ENCODE measurements around the gene FADS3. TPM values are rescaled to one million over a fixed set of nuclear protein-coding genes. Genes with fewer than 3 reads are reported as not detected.

FADS3 gene
- total and polyA plus RNA-seq, 2 of the 13 experiments (the other 11 are each of a cell fraction or from before 2014, with no cell fraction given) = 13.4 to 23.2 TPM

DNA sequence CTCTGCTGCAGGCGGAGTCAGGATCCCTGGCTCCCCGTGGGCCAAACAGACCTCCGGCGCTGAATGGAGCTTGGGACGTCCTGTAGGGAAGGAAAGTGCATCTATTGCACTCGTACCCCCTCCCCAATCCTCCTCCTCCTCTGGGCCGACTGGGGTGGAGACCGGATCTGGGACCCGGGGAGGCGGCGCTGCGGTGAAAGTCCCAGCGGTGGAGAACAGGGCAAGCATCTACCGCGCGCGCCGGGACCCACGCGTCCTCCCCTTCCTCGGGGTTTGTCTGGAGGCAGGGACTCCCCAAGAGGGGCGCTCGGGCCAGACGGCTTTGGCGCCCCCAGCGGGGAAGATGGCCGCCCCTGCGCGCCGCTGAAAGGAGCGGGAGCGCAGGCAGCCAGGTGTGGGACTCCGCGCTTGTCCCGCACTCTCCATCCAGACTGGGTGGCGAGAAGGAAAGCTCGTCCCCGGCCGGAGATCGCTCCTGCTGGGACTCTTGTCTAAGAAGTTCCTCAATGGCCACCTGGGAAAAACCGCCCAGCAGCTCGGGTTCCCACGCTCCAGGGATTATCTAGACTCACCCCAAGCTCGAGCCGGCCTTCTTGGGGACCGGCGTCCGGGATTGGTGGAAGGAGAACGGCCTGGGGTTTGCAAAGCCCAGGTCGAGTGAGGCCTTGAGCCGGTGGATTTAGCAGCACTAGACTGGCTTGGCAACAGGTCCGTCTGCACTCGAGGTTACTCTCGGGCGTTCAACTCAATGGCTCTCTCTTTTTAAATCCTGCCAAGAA, 62.5 kb downstream of the FADS3 start:
- no TSS peak for BruUV-seq (replicated peaks)
- peak; percentile 76 for ATAC-seq
- no peaks in the 10 kb centered on the region for H3K36me3 ChIP-seq (replicated peaks in 1 of 2; ENCODE audit: control insufficient read depth in 1 of 2, insufficient read depth in 2 of 2, low read length in 2 of 2)
- WGBS (ENCODE audit: low lambda C conversion rate) = 2% methylated on average over 21 of the region's 55 CpGs
- no peak for FAIRE-seq
- peak overlapping the region; percentile 62 to 91 (median 82) for H3K4me3 ChIP-seq (replicated peaks in 1 of 3; ENCODE audit: insufficient read depth in 1 of 3, low read depth in 2 of 3, low read length in 3 of 3)
- no peaks in the 10 kb centered on the region for H3K27me3 ChIP-seq (ENCODE audit: control insufficient read depth in 1 of 2, insufficient read depth in 2 of 2, low read length in 2 of 2)
- no peak overlapping the region for H2AFZ ChIP-seq (ENCODE audit: low read length)
- H4K20me1 ChIP-seq (ENCODE audit: insufficient read depth, low read length) = no peaks in the 10 kb centered on the region
- H3K27ac ChIP-seq (ENCODE audit: extremely low read length, insufficient read depth, low read length) = peak overlapping the region; percentile 74
- peak overlapping the region; percentile 78 for H3K9ac ChIP-seq (ENCODE audit: insufficient read depth, low read depth, low read length)
- H3K9me3 ChIP-seq (ENCODE audit: low read length) = no peaks in the 10 kb centered on the region
- ChIA-PET CTCF (ENCODE audit: low intra/inter-chr PET ratio, low total read pairs) (interaction anchor here (0.8 to 1.8 kb wide), 2 partner anchors 12 to 32 kb away, joined by 3 to 7 read pairs; partner anchors contain the start of gene FADS1), POLR2A (interaction anchor here (1.2 to 2.8 kb wide), 3 partner anchors 12 to 72 kb away, joined by 4 to 49 read pairs (median 6); partner anchors contain the start of genes FADS1, FEN1 and TMEM258)
- no peak for DNase-seq (ENCODE audit: low spot score)
- in situ Hi-C loops (cut with HindIII; ENCODE audit: extremely low pct_ligation_motif_present, low pct_unique_long_range_greater_than_20kb) (no loop called here), intact Hi-C loops (cut with micrococcal nuclease; ENCODE audit: unreplicated experiment) (no loop called here)
- peak overlapping the region; percentile 86 for H3K4me2 ChIP-seq (ENCODE audit: low read depth, low read length)
- H3K4me1 ChIP-seq (ENCODE audit: insufficient read depth, low read length) = peaks cover 41% of the 10 kb centered on the region
- H3K79me2 ChIP-seq (ENCODE audit: insufficient read depth, low read length) = peaks cover 33% of the 10 kb centered on the region
- TF ChIP-seq ZNF350 (CRISPR knock-in tag; IDR thresholded peaks at IDR 0.05; ENCODE audit: borderline replicate concordance, low read depth) (0 out of 2 replicates have a peak, but pooled peaks have one; percentile 16), HHEX (CRISPR knock-in tag; IDR thresholded peaks at IDR 0.05) (no peak), FOXA1 (IDR thresholded peaks at IDR 0.05) (no peak), FOXA1 (CRISPR knock-in tag; IDR thresholded peaks at IDR 0.05) (no peak), SRF (IDR thresholded peaks at IDR 0.05; ENCODE audit: low read depth, low read length) (no peak), HNRNPLL (IDR thresholded peaks at IDR 0.05; ENCODE audit: low read depth, low read length, poor library complexity, severe bottlenecking) (peak; percentile 52), RARA (CRISPR knock-in tag; IDR thresholded peaks at IDR 0.05) (no peak), ZNF143 (CRISPR knock-in tag; IDR thresholded peaks at IDR 0.05) (no peak), ZBTB8A (CRISPR knock-in tag; IDR thresholded peaks at IDR 0.05; ENCODE audit: borderline replicate concordance, low read depth) (no peak), HES4 (CRISPR knock-in tag; IDR thresholded peaks at IDR 0.05; ENCODE audit: borderline replicate concordance) (no peak), GABPB1 (CRISPR knock-in tag; IDR thresholded peaks at IDR 0.05) (no peak; the same call in 1 of the 2 replicates), TGIF2 (CRISPR knock-in tag; IDR thresholded peaks at IDR 0.05) (no peak; the same call in 1 of the 2 replicates), ZNF724P (CRISPR knock-in tag; IDR thresholded peaks at IDR 0.05; ENCODE audit: borderline replicate concordance) (no peak), ZNF777 (CRISPR knock-in tag; IDR thresholded peaks at IDR 0.05) (no peak; the same call in 1 of the 2 replicates), SKI (IDR thresholded peaks at IDR 0.05; ENCODE audit: partially characterized antibody) (no peak), RCOR2 (CRISPR knock-in tag; IDR thresholded peaks at IDR 0.05) (no peak), ATM (IDR thresholded peaks at IDR 0.05; ENCODE audit: borderline replicate concordance) (no peak), ZNF790 (CRISPR knock-in tag; IDR thresholded peaks at IDR 0.05; ENCODE audit: borderline replicate concordance) (0 out of 2 replicates have a peak, but pooled peaks have one; percentile 78), GZF1 (CRISPR knock-in tag; IDR thresholded peaks at IDR 0.05) (no peak), BRCA1 (CRISPR knock-in tag; IDR thresholded peaks at IDR 0.05) (no peak)
- TF ChIP-seq, protein P1, sequence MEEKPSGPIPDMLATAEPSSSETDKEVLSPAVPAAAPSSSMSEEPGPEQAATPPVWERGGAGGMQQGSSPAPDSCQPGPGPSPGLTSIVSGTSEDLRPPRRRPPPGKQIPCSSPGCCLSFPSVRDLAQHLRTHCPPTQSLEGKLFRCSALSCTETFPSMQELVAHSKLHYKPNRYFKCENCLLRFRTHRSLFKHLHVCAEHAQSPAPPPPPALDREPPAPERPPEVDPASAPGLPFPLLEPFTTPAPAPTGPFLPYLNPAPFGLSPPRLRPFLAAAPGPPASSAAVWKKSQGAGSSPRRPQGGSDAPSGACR (CRISPR knock-in tag; IDR thresholded peaks at IDR 0.05) = no peak
- TF ChIP-seq, protein P2, sequence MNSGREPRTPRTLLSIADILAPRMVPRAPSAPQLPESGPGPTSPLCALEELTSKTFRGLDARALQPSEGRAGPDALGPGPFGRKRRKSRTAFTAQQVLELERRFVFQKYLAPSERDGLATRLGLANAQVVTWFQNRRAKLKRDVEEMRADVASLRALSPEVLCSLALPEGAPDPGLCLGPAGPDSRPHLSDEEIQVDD (CRISPR knock-in tag; IDR thresholded peaks at IDR 0.05; ENCODE audit: borderline replicate concordance) = no peak
- TF ChIP-seq, protein P3, sequence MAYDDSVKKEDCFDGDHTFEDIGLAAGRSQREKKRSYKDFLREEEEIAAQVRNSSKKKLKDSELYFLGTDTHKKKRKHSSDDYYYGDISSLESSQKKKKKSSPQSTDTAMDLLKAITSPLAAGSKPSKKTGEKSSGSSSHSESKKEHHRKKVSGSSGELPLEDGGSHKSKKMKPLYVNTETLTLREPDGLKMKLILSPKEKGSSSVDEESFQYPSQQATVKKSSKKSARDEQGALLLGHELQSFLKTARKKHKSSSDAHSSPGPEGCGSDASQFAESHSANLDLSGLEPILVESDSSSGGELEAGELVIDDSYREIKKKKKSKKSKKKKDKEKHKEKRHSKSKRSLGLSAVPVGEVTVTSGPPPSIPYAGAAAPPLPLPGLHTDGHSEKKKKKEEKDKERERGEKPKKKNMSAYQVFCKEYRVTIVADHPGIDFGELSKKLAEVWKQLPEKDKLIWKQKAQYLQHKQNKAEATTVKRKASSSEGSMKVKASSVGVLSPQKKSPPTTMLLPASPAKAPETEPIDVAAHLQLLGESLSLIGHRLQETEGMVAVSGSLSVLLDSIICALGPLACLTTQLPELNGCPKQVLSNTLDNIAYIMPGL (CRISPR knock-in tag; IDR thresholded peaks at IDR 0.05; ENCODE audit: borderline replicate concordance in 1 of 2, low read depth in 1 of 2) = peak; percentile 72 to 82; a peak in 3 of 4 replicates
